GM18508 (cell line): Measurements from ENCODE around the gene KDM6A.
A peak's percentile ranks its signal among the peaks of the same experiment; 100 is the strongest.
"Not testable (repeated sequence)": the region's sequence is repeated elsewhere in the genome, so short reads cannot be mapped to it uniquely, and the experiment has no call there.

ENCODE experiments used
- ATAC-seq: cut with Tn5 transposase; IDR thresholded peaks from one replicate; pipeline ENCODE4 v1.9.1; 2021; ENCODE audit warnings: moderate number of reproducible peaks; ENCODE audit not compliant: insufficient read depth, unreplicated experiment

Gene KDM6A

GRCh38 chrX:44915361-44915868, 42.4 kb downstream of the KDM6A start:
- ATAC-seq = no peak

DNA sequence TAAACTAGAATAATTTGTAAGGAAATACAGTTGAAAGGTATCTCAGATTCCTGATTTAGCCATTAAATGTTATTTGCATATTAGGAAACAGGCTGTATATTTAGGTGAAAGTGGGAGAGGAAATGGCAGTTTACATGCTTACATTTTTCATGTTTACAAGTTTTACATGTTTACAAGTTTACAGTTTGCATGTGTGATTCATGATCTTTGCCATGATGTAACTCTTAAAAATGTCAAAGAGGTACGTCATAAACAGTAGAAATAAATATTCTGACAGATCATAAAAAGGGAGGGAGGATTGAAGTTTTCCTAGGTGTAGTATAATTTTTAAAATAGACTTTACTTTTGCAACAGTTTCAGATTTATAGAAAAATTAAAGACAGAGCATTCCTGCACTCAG, 45.7 kb downstream of the KDM6A start:
- ATAC-seq = no peak

GRCh38 chrX:44922980-44923379, 50.0 kb downstream of the KDM6A start:
- no peak for ATAC-seq

- ATAC-seq = no peak
Measured at GRCh38 chrX:44927398-44927797, 54.4 kb downstream of the KDM6A start.

DNA sequence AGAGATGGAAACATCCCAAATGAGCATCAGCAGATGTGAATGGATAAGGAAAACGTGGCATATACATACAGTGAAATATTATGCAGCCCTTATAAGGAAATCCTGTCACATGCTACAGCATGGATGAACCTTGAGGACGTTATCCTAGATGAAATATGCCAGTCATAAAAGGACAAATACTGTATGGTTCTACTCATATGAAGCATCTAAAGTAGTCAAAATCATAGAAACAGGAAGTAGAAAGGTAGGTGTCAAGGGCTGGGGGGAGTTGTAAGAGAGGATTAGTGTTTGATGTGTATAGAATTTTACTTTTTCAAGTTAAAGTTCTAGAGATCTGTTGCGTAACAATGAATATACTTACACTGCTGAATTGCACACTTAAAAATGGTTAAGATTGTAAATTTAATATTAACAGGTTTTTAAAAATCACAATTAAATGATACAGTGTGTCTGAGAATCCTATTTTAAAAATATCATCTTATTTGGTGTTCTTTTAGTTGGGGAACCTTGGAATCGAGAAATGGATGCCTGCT, 58.5 kb downstream of the KDM6A start:
- ATAC-seq = no peak

GRCh38 chrX:44935172-44935571, 62.2 kb downstream of the KDM6A start:
- no peak for ATAC-seq

DNA sequence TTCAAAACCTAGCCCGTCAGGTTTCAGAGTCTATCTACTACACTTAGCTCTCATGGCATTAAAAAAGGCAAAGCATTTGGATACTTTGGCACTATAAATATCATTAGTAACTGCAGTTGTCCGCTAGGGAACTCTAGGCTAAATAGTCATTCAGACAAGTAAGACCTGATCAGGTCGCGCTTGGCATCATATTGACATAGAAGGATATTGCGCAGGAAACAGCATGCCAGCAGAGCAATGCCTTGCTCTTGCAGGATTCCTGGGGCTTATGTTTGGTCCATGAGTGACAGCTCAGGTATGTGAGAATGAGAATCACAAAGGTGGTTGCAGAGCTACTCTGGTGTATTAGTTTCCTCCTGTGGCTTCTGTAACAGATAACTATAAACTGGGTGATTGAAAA, 62.7 kb downstream of the KDM6A start:
- ATAC-seq = no peak

GRCh38 chrX:44937606-44938005, 64.6 kb downstream of the KDM6A start:
- ATAC-seq = peak; percentile 79

- ATAC-seq = no peak
Measured at GRCh38 chrX:44938111-44938510, 65.1 kb downstream of the KDM6A start.

GRCh38 chrX:44940541-44940940, 67.6 kb downstream of the KDM6A start:
- not testable (repeated sequence) for ATAC-seq

- no peak for ATAC-seq
Measured at GRCh38 chrX:44943007-44943406, 70.0 kb downstream of the KDM6A start.

- no peak for ATAC-seq
Measured at GRCh38 chrX:44944894-44945293, 71.9 kb downstream of the KDM6A start.

GRCh38 chrX:44945736-44946135, 72.7 kb downstream of the KDM6A start:
- ATAC-seq = no peak

DNA sequence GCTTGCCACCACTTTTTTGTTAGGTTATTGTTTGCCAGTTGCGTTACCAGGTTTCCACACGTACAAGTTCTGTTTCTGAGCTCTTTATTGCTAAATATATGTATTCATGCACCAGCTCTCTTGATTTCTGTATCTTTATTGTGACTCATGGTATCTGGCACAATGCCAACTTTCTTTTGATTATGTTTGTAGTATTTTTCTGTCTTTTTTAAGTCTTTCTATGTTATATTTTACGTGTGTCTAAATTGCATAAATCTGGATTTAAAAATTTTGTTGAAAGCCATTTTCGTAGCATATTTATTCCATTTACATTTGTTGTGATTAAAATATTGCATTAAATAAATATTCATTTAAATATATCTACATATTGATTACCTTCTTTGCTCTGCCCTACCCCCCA, 73.8 kb downstream of the KDM6A start:
- ATAC-seq = no peak

GRCh38 chrX:44947995-44948394, 75.0 kb downstream of the KDM6A start:
- ATAC-seq = no peak

GRCh38 chrX:44948406-44948805, 75.4 kb downstream of the KDM6A start:
- ATAC-seq = no peak

GRCh38 chrX:44949125-44949524, 76.1 kb downstream of the KDM6A start:
- no peak for ATAC-seq

DNA sequence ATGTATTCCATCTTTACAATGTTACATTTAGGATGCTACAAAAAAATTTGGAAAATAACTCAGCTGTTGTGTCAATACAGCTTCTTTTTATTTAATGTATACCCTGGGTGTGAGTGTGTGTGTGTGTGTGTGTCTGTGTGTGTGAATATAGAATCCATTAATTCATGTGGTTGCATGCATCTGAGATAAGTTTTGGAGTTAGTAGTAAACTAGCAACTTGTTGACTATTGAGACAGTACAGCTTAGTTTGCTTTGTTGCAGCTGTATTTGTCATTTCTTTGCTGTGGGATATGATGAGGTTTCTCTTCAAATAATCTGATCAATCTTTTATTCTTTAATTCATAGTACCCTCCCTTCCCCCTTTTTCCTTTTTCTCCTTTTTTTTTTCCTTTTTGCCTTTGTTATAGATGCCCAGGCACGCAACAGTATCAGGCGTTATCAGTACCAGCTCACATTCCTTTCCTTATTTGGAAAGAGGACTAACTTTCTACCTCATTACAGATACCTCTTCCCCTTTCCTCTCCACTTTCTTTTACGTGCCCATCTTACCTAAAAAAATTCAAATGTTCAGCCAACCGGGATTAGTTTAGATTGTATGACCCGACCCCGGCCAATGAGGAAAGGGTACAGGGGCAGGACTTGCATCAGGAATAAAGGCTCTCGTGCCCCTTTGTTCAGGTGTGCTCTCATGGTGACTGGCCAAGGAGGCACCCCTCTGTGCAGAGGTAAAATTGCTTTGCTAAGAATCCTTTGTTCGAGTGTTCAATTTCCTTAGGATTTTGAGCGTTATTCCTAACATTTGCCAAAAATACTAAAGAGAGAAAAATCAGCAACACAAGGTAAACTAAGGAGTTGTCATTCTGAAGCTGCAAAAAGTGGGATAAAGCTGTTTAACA, 77.7 kb downstream of the KDM6A start:
- not testable (repeated sequence) for ATAC-seq

- ATAC-seq = no peak
Measured at GRCh38 chrX:44951572-44952067, 78.6 kb downstream of the KDM6A start.

GRCh38 chrX:44952329-44953027, 79.5 kb downstream of the KDM6A start:
- no peak for ATAC-seq
